Measurements from ENCODE around the gene KRT71.

The KRT71 gene

GRCh38 chr12:52566847-52567291, 13.9 kb upstream of the KRT71 start:
- TF ChIP-seq, protein P1, sequence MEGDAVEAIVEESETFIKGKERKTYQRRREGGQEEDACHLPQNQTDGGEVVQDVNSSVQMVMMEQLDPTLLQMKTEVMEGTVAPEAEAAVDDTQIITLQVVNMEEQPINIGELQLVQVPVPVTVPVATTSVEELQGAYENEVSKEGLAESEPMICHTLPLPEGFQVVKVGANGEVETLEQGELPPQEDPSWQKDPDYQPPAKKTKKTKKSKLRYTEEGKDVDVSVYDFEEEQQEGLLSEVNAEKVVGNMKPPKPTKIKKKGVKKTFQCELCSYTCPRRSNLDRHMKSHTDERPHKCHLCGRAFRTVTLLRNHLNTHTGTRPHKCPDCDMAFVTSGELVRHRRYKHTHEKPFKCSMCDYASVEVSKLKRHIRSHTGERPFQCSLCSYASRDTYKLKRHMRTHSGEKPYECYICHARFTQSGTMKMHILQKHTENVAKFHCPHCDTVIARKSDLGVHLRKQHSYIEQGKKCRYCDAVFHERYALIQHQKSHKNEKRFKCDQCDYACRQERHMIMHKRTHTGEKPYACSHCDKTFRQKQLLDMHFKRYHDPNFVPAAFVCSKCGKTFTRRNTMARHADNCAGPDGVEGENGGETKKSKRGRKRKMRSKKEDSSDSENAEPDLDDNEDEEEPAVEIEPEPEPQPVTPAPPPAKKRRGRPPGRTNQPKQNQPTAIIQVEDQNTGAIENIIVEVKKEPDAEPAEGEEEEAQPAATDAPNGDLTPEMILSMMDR (IDR thresholded peaks at IDR 0.05; ENCODE audit: low read depth, low read length, poor library complexity, severe bottlenecking) = no peak
- no peak for TF ChIP-seq EZH2phosphoT487 (IDR thresholded peaks at IDR 0.05; ENCODE audit: borderline replicate concordance, low read length)
- no peaks in the 10 kb centered on the region for H3K9me3 ChIP-seq (ENCODE audit: control insufficient read depth, insufficient read depth, low read length)
- H3K36me3 ChIP-seq (ENCODE audit: control insufficient read depth, low read length) = no peaks in the 10 kb centered on the region
- H3K4me3 ChIP-seq (ENCODE audit: low read length) = no peak overlapping the region
- no peak overlapping the region for H3K27ac ChIP-seq (ENCODE audit: low read depth, low read length)
- no peaks in the 10 kb centered on the region for H3K4me1 ChIP-seq (ENCODE audit: control insufficient read depth, low read length)
- no peaks in the 10 kb centered on the region for H3K9me2 ChIP-seq (replicated peaks; ENCODE audit: control insufficient read depth, low read length)
- no peaks in the 10 kb centered on the region for H4K20me1 ChIP-seq (ENCODE audit: control insufficient read depth, insufficient read depth, low read depth, low read length)
- no peaks in the 10 kb centered on the region for H3K79me2 ChIP-seq (ENCODE audit: control insufficient read depth, low read length)
- peaks cover 15% of the 10 kb centered on the region; the same call in 1 of the 2 replicates for H3K27me3 ChIP-seq (ENCODE audit: control insufficient read depth, low read length)
- H3F3A ChIP-seq (ENCODE audit: control insufficient read depth, insufficient read depth) = no peaks in the 10 kb centered on the region
- H3K4me2 ChIP-seq (ENCODE audit: low read length) = no peak overlapping the region

DNA sequence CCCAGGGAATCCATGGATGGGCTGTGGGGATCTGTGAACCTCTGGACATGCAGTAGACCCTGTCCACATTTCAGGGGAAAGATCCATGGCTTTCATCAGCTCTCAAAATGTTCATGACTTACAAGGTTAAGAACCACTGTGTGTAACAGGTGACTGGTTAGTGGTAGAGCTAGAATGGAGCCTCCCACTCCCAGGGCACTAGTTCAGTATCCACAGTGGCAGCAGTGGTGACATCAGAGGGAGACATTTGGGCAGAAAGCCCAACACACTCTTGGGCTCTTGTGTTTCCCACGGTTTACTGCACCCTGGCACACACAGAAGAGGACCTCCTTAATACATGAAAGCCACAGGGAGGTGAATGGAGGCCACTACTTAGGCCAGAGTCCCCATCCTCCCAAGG, 11.6 kb upstream of the KRT71 start:
- Histone ChIP-seq H3K27ac (ENCODE audit: low read depth, low read length) (no peak overlapping the region), H3K36me3 (ENCODE audit: control insufficient read depth, low read length) (no peaks in the 10 kb centered on the region), H3K9me3 (ENCODE audit: control insufficient read depth, insufficient read depth, low read length) (no peaks in the 10 kb centered on the region), H3K27me3 (ENCODE audit: control insufficient read depth, low read length) (peaks cover 12% of the 10 kb centered on the region; the same call in 1 of the 2 replicates), H4K20me1 (ENCODE audit: control insufficient read depth, insufficient read depth, low read depth, low read length) (no peaks in the 10 kb centered on the region), H3K79me2 (ENCODE audit: control insufficient read depth, low read length) (no peaks in the 10 kb centered on the region), H3F3A (ENCODE audit: control insufficient read depth, insufficient read depth) (no peaks in the 10 kb centered on the region), H3K4me3 (ENCODE audit: low read length) (no peak overlapping the region), H3K4me1 (ENCODE audit: control insufficient read depth, low read length) (no peaks in the 10 kb centered on the region), H3K4me2 (ENCODE audit: low read length) (no peak overlapping the region), H3K9me2 (replicated peaks; ENCODE audit: control insufficient read depth, low read length) (no peaks in the 10 kb centered on the region)
- TF ChIP-seq, protein P1 (IDR thresholded peaks at IDR 0.05; ENCODE audit: low read depth, low read length, poor library complexity, severe bottlenecking) = no peak
- TF ChIP-seq EZH2phosphoT487 (IDR thresholded peaks at IDR 0.05; ENCODE audit: borderline replicate concordance, low read length) = no peak

DNA sequence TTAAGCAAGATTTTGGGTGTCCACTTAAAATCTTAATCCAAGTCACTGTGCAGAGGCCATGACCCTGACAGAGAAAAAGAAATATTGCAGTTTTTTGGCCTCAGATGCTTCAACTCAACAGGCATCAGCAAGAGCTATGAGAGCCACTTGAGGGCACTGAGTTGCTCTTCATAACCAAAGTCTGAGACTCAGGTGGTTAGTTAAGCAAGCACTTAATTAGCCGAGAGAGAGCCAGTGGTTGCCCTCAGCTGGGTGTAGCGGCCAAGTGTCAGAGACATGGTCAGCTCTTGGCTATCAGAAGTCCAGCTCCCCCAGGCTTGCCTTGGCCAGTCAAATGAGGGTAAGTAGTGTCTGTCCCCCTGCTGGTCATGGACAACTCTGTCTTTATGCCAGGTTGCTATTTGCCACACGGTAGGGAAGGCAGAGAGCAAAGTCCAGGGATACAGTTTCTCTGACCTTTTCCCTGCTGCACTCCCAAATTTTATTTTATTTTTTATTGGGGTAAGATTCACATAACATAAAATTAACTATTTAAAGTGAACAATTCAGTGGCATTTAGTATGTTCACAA, 9.0 kb upstream of the KRT71 start:
- no peak for TF ChIP-seq EZH2phosphoT487 (IDR thresholded peaks at IDR 0.05; ENCODE audit: borderline replicate concordance, low read length)
- TF ChIP-seq, protein P1 (IDR thresholded peaks at IDR 0.05; ENCODE audit: low read depth, low read length, poor library complexity, severe bottlenecking) = no peak
- H4K20me1 ChIP-seq (ENCODE audit: control insufficient read depth, insufficient read depth, low read depth, low read length) = no peaks in the 10 kb centered on the region

More for the DNA sequence above, 9.0 kb upstream of the KRT71 start:
- H3K36me3 ChIP-seq (ENCODE audit: control insufficient read depth, low read length) = no peaks in the 10 kb centered on the region
- no peaks in the 10 kb centered on the region for H3F3A ChIP-seq (ENCODE audit: control insufficient read depth, insufficient read depth)
- H3K27me3 ChIP-seq (ENCODE audit: control insufficient read depth, low read length) = peaks cover 12% of the 10 kb centered on the region; the same call in 1 of the 2 replicates
- H3K4me3 ChIP-seq (ENCODE audit: low read length) = no peak overlapping the region
- no peak overlapping the region for H3K27ac ChIP-seq (ENCODE audit: low read depth, low read length)
- H3K9me3 ChIP-seq (ENCODE audit: control insufficient read depth, insufficient read depth, low read length) = no peaks in the 10 kb centered on the region
- H3K79me2 ChIP-seq (ENCODE audit: control insufficient read depth, low read length) = no peaks in the 10 kb centered on the region
- no peaks in the 10 kb centered on the region for H3K4me1 ChIP-seq (ENCODE audit: control insufficient read depth, low read length)
- no peaks in the 10 kb centered on the region for H3K9me2 ChIP-seq (replicated peaks; ENCODE audit: control insufficient read depth, low read length)
- H3K4me2 ChIP-seq (ENCODE audit: low read length) = no peak overlapping the region
